Ovary (tissue), 9 donors: ENCODE data around the gene ZKSCAN3. TPM values are rescaled to one million over a fixed set of nuclear protein-coding genes. Genes with fewer than 3 reads are reported as not detected.
"Not testable (repeated sequence)": the region's sequence is repeated elsewhere in the genome, so short reads cannot be mapped to it uniquely, and the experiment has no call there.

Experiments used
- DNase-seq, 5 donors: peaks; one replicate each; pipeline ENCODE4 v3.0.0-alpha.2; 2019 to 2020
- H3K27ac ChIP-seq, 2 donors: fragments of 200-600 bp; one replicate each; pipeline versions ENCODE4 v1.5.1 to v1.8.0; 2019 to 2022
- H3K27me3 ChIP-seq: fragments of 200-600 bp; one replicate; pipeline ENCODE4 v1.8.0; 2022
- H3K36me3 ChIP-seq: fragments of 200-600 bp; sonication (generic); one replicate; pipeline ENCODE4 v1.5.1; 2019
- H3K4me1 ChIP-seq: one replicate; pipeline ENCODE4 v1.8.1; 2013; ENCODE audit warnings: mild to moderate bottlenecking, moderate library complexity; ENCODE audit not compliant: insufficient read depth
- H3K4me3 ChIP-seq: fragments of 200-600 bp; sonication (generic); one replicate; pipeline ENCODE4 v1.5.1; 2017
- H3K9me3 ChIP-seq, 2 donors: fragments of 200-600 bp in 1 of 2; sonication (generic) in 1 of 2; one replicate each; pipeline versions ENCODE4 v1.5.1 to v1.8.1; 2013 to 2019; ENCODE audit warnings: mild to moderate bottlenecking in 1 of 2, moderate library complexity in 1 of 2
- EP300 ChIP-seq: sonication (generic); formaldehyde crosslinking; IDR thresholded peaks from one replicate; pipeline ENCODE4 v1.6.1; 2017; ENCODE audit warnings: antibody characterized with exemption
- POLR2A ChIP-seq: fragments of 450-650 bp; IDR thresholded peaks from one replicate; pipeline ENCODE4 v1.6.1; 2017; ENCODE audit warnings: antibody characterized with exemption, mild to moderate bottlenecking, moderate library complexity
- WGBS, 3 donors: extraction: QIAGEN DNeasy Blood & Tissue Kit in 1 of 3; methylation state at CpG; one replicate each; pipeline versions ENCODE4 v1.1.5 to v1.1.7; 2013 to 2017; 5-methylcytosine and 5-hydroxymethylcytosine counted together
- intact Hi-C, 4 donors: fragments of 100-400 bp; cut with DNase I; formaldehyde crosslinking; loops; one replicate each; pipeline versions ENCODE4 v1.11.0 to v1.15.1; 2022 to 2023
- polyA plus RNA-seq, 2 donors: library from polyadenylated mRNA; stranded (reverse); fragments of 200-250 nt in 1 of 2; fragments of 350-450 nt in 1 of 2; fragmentation: Illumina TruSeq in 1 of 2; extraction: RNeasy Lipid Tissue Mini Kit (QIAGEN cat#74804) in 1 of 2; gene quantifications; one replicate each; pipeline ENCODE4 v1.2.3, GENCODE V29; 2013 to 2014
- total RNA-seq, 7 donors: library from RNA; depleted of rRNA in 2 of 7; stranded (reverse); fragments of >200 nt in 2 of 7; fragmentation: NEBNext Ultra II Directional in 3 of 7; extraction: Animal tissue kit (Norgen Biotek cat#: 25700) in 3 of 7; gene quantifications; one replicate each; pipeline versions ENCODE4 v1.1.0 to v1.2.4, GENCODE V29; 2016 to 2023
- TF ChIP-seq, protein P1 (sequence below), 3 donors: fragments of 450-650 bp in 2 of 3; fragments of 200-600 bp in 1 of 3; IDR thresholded peaks; one replicate each; pipeline versions ENCODE4 v1.5.1 to v1.8.0; 2016 to 2022; ENCODE audit warnings: antibody characterized with exemption in 3 of 3, mild to moderate bottlenecking in 1 of 3
- donor health status: DM: no; HTN: no; CAD: no; lungs with moderate emphysema.
- donor health status: DM: no; HTN: no; CAD: no.
- donor health status: Bipolar disorder and iron deficiency.
- donor health status: DM: yes; HTN: yes; CAD: no.
- donor health status: DM: no; HTN: no; CAD: no.
- donor health status: DM: yes; HTN: yes; CAD: no.

The ZKSCAN3 gene
- total and polyA plus RNA-seq, 9 donors: 2.0 to 8.2 (median 6.1) TPM

DNA sequence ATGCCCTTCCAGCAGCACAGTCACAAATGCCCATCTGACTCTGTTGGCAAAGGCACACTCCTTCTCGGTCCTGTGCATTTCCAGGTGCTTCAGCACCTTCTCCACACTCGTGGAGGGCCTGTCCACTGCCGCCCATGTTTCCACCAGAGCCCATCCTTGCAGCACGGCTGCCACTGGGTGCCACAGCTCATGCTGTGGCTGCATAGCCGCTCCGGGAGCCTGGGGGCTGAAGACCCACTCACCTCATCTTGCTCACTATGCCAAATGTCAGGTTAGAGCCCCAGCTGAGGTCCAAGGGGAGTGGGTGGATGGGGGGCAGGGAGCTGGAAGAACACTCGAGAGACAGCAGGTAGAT is 6.9 kb downstream of the ZKSCAN3 start:
- peak overlapping the region in 1 of 2 donors; percentile 75 for H3K27ac ChIP-seq
- no peak for DNase-seq
- H3K36me3 ChIP-seq: no peaks in the 10 kb centered on the region
- TF ChIP-seq EP300: no peak
- TF ChIP-seq, protein P1, sequence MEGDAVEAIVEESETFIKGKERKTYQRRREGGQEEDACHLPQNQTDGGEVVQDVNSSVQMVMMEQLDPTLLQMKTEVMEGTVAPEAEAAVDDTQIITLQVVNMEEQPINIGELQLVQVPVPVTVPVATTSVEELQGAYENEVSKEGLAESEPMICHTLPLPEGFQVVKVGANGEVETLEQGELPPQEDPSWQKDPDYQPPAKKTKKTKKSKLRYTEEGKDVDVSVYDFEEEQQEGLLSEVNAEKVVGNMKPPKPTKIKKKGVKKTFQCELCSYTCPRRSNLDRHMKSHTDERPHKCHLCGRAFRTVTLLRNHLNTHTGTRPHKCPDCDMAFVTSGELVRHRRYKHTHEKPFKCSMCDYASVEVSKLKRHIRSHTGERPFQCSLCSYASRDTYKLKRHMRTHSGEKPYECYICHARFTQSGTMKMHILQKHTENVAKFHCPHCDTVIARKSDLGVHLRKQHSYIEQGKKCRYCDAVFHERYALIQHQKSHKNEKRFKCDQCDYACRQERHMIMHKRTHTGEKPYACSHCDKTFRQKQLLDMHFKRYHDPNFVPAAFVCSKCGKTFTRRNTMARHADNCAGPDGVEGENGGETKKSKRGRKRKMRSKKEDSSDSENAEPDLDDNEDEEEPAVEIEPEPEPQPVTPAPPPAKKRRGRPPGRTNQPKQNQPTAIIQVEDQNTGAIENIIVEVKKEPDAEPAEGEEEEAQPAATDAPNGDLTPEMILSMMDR (IDR thresholded peaks at IDR 0.05): no peak
- TF ChIP-seq POLR2A: no peak
- H3K27me3 ChIP-seq: no peaks in the 10 kb centered on the region
- H3K4me1 ChIP-seq: peaks cover 4% of the 10 kb centered on the region
- intact Hi-C loops: loop anchor here (5.0 to 10.0 kb wide), 5 partner anchors 92 to 462 kb away; partner anchors contain the start of genes NKAPL (in 2 of the 4), ZKSCAN4 (in 2 of the 4), ZSCAN26 (in 1 of the 4) and ZSCAN9 (in 1 of the 4)
- H3K9me3 ChIP-seq: no peaks in the 10 kb centered on the region
- no peak overlapping the region for H3K4me3 ChIP-seq
- 67 to 77% (median 71%) methylated on average over 7 of the region's 7 CpGs for WGBS, 3 donors

DNA sequence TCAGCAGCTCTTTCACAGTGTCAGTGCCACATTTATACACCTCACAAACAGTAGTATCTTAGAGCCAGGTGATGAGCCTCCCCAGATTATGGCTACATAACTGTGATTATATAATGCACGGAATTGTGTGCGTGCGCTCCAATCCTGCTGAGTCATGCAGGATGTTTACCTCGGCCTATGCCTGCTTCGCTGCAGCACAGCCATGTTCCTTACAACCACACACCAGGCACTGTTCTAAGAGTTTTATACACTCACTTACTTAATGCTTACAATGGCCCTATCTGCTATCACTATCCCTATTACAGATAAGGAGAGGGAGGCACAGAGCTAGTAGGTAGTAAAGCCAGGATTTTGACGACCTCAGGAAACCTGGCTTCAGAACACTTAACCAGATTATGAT is 7.3 kb downstream of the ZKSCAN3 start:
- no peaks in the 10 kb centered on the region for H3K36me3 ChIP-seq
- no peak for DNase-seq
- H3K27ac ChIP-seq: no peak overlapping the region
- WGBS, 3 donors: 82 to 88% (median 86%) methylated on average over 6 of the region's 6 CpGs
- intact Hi-C loops: loop anchor here (5.0 to 10.0 kb wide), 5 partner anchors 92 to 462 kb away; partner anchors contain the start of genes NKAPL (in 2 of the 4), ZKSCAN4 (in 2 of the 4), ZSCAN26 (in 1 of the 4) and ZSCAN9 (in 1 of the 4)
- peaks cover 4% of the 10 kb centered on the region for H3K4me1 ChIP-seq
- no peaks in the 10 kb centered on the region for H3K9me3 ChIP-seq
- H3K4me3 ChIP-seq: no peak overlapping the region
- TF ChIP-seq POLR2A (no peak), EP300 (no peak)
- TF ChIP-seq, protein P1 (IDR thresholded peaks at IDR 0.05): no peak
- H3K27me3 ChIP-seq: no peaks in the 10 kb centered on the region

DNA sequence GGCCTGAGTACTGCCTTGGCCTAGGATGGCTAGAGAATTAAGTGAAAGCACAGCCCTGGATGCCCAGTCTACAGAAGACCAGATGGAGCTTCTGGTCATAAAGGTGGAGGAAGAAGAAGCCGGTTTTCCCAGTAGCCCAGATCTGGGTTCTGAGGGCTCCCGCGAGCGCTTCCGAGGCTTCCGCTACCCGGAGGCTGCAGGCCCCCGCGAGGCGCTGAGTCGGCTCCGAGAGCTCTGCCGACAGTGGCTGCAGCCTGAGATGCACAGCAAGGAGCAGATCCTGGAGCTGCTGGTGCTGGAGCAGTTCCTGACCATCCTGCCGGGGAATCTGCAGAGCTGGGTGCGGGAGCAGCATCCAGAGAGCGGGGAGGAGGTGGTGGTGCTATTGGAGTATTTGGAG is 9.8 kb downstream of the ZKSCAN3 start:
- H3K9me3 ChIP-seq, H3K36me3 ChIP-seq, H3K27me3 ChIP-seq, DNase-seq, H3K4me3 ChIP-seq, H3K4me1 ChIP-seq, H3K27ac ChIP-seq: not testable (repeated sequence)
- 94 to 96% (median 95%) methylated on average over 14 to 16 of the region's 16 CpGs for WGBS, 3 donors
- intact Hi-C loops: loop anchor here (5.0 to 10.0 kb wide), 5 partner anchors 95 to 465 kb away; partner anchors contain the start of genes NKAPL (in 2 of the 4), ZKSCAN4 (in 2 of the 4), ZSCAN26 (in 1 of the 4) and ZSCAN9 (in 1 of the 4)

DNA sequence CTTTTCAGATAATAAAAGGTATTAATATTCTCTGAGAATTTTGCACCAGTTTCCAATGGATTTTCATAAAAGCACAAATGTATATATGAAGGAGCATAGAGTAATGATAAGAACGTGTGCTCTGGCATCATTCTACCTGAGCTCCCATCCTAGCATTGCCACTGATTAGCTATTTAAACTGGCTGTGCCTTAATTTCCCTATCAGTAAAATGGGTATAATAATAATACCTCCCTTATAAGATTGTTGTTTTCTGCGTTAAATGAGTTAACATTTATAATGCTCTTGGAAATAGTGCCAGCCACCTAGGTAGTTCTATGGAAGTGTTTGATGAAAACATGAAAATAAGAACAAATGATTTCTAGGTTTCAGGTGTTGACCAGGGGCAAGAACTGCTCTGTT is 11.2 kb downstream of the ZKSCAN3 start:
- DNase-seq: no peak
- Histone ChIP-seq H3K4me1 (no peaks in the 10 kb centered on the region), H3K36me3 (no peaks in the 10 kb centered on the region), H3K9me3 (no peaks in the 10 kb centered on the region), H3K27ac (no peak overlapping the region), H3K27me3 (no peaks in the 10 kb centered on the region), H3K4me3 (no peak overlapping the region)
- 89 to 92% (median 91%) methylated on average over 2 of the region's 2 CpGs for WGBS, 3 donors
- intact Hi-C loops: no loop called here
- TF ChIP-seq EP300: no peak
- no peak for TF ChIP-seq POLR2A
- TF ChIP-seq, protein P1 (IDR thresholded peaks at IDR 0.05): no peak

DNA sequence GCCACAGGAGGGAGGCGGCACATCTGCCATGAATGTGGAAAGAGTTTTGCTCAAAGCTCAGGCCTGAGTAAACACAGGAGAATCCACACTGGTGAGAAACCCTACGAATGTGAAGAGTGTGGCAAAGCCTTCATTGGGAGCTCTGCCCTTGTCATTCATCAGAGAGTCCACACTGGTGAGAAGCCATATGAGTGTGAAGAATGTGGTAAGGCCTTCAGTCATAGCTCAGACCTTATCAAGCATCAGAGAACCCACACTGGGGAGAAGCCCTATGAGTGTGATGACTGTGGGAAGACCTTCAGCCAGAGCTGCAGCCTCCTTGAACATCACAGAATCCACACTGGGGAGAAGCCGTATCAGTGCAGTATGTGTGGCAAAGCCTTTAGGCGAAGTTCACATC is 15.8 kb downstream of the ZKSCAN3 start:
- 93 to 96% (median 95%) methylated on average over 4 of the region's 4 CpGs for WGBS, 3 donors
- DNase-seq, intact Hi-C loops, H3K27me3 ChIP-seq, H3K27ac ChIP-seq, H3K9me3 ChIP-seq, H3K36me3 ChIP-seq, H3K4me3 ChIP-seq, H3K4me1 ChIP-seq: not testable (repeated sequence)
